GM19328 (cell line): ENCODE results near the gene RAVER2.
"Not testable (repeated sequence)": the region's sequence is repeated elsewhere in the genome, so short reads cannot be mapped to it uniquely, and the experiment has no call there.

Experiments used
- ATAC-seq: cut with Tn5 transposase; IDR thresholded peaks from one replicate; pipeline ENCODE4 v1.9.1; 2021; ENCODE audit warnings: mild to moderate bottlenecking, moderate library complexity; ENCODE audit not compliant: unreplicated experiment

RAVER2 gene

GRCh38 chr1:64745986-64746940 is 1.4 kb downstream of the RAVER2 start:
- no peak for ATAC-seq

- no peak for ATAC-seq
Observed at GRCh38 chr1:64748222-64748621, 3.3 kb downstream of the RAVER2 start.

- ATAC-seq: no peak
Observed at GRCh38 chr1:64748706-64749105, 3.8 kb downstream of the RAVER2 start.

- no peak for ATAC-seq
Observed at GRCh38 chr1:64750092-64750491, 5.2 kb downstream of the RAVER2 start.

GRCh38 chr1:64750875-64751274 is 6.0 kb downstream of the RAVER2 start:
- no peak for ATAC-seq

- no peak for ATAC-seq
Observed at GRCh38 chr1:64754173-64754572, 9.3 kb downstream of the RAVER2 start.

- no peak for ATAC-seq
Observed at GRCh38 chr1:64755361-64755760, 10.5 kb downstream of the RAVER2 start.

GRCh38 chr1:64756770-64757169 is 11.9 kb downstream of the RAVER2 start:
- ATAC-seq: no peak

GRCh38 chr1:64757213-64757612 is 12.3 kb downstream of the RAVER2 start:
- ATAC-seq: no peak

GRCh38 chr1:64758233-64758632 is 13.4 kb downstream of the RAVER2 start:
- ATAC-seq: no peak

- no peak for ATAC-seq
Observed at GRCh38 chr1:64759968-64760367, 15.1 kb downstream of the RAVER2 start.

GRCh38 chr1:64765012-64765411 is 20.1 kb downstream of the RAVER2 start:
- no peak for ATAC-seq

- ATAC-seq: no peak
Observed at GRCh38 chr1:64765826-64766225, 21.0 kb downstream of the RAVER2 start.

GRCh38 chr1:64766429-64766828 is 21.6 kb downstream of the RAVER2 start:
- no peak for ATAC-seq

GRCh38 chr1:64769482-64769881 is 24.6 kb downstream of the RAVER2 start:
- no peak for ATAC-seq

GRCh38 chr1:64769971-64770370 is 25.1 kb downstream of the RAVER2 start:
- ATAC-seq: no peak

GRCh38 chr1:64773306-64773705 is 28.4 kb downstream of the RAVER2 start:
- not testable (repeated sequence) for ATAC-seq

- ATAC-seq: no peak
Observed at GRCh38 chr1:64775113-64775512, 30.2 kb downstream of the RAVER2 start.

- not testable (repeated sequence) for ATAC-seq
Observed at GRCh38 chr1:64782044-64782443, 37.2 kb downstream of the RAVER2 start.

GRCh38 chr1:64782848-64783247 is 38.0 kb downstream of the RAVER2 start:
- ATAC-seq: not testable (repeated sequence)

- ATAC-seq: no peak
Observed at GRCh38 chr1:64790832-64791487, 46.1 kb downstream of the RAVER2 start.

GRCh38 chr1:64798872-64799271 is 54.0 kb downstream of the RAVER2 start:
- ATAC-seq: no peak
